CD14-positive monocyte (primary cell): Measurements from ENCODE around the gene VPS8. TPM values are rescaled to one million over a fixed set of nuclear protein-coding genes. Genes with fewer than 3 reads are reported as not detected.

Source experiments
- DNase-seq, 3 donors: peaks; one replicate each; pipeline ENCODE4 v3.0.0-alpha.2; 2011 to 2022
- H2AFZ ChIP-seq: 2 replicates; pipeline ENCODE4 v1.6.0; 2012; ENCODE audit warnings: mild to moderate bottlenecking, low read depth, low read length, inconsistent platforms; ENCODE audit not compliant: insufficient read depth, poor library complexity, severe bottlenecking
- H3K27ac ChIP-seq, 2 donors: 1 replicate in 1 of 2; 2 replicates in 1 of 2; pipeline ENCODE4 v1.5.1; 2012 to 2013; ENCODE audit warnings: low read length in 2 of 2, control low read depth in 1 of 2, inconsistent platforms in 1 of 2, low read depth in 1 of 2, mild to moderate bottlenecking in 1 of 2
- H3K27me3 ChIP-seq, 2 donors: one replicate each; pipeline versions ENCODE4 v1.6.0 to v1.6.1; 2011 to 2013; ENCODE audit warnings: low read length in 2 of 2; ENCODE audit not compliant: control insufficient read depth in 2 of 2, insufficient read depth in 2 of 2
- H3K36me3 ChIP-seq, 2 donors: replicated peaks in 1 of 2; 1 replicate in 1 of 2; 2 replicates in 1 of 2; pipeline versions ENCODE4 v1.5.1 to v1.6.1; 2012 to 2013; ENCODE audit warnings: low read length in 2 of 2, control low read depth in 1 of 2, inconsistent platforms in 1 of 2, mild to moderate bottlenecking in 1 of 2; ENCODE audit not compliant: insufficient read depth in 2 of 2, control insufficient read depth in 1 of 2
- H3K4me1 ChIP-seq, 2 donors: 1 replicate in 1 of 2; 2 replicates in 1 of 2; pipeline versions ENCODE4 v1.5.1 to v1.6.1; 2012 to 2013; ENCODE audit warnings: low read length in 2 of 2, control low read depth in 1 of 2, inconsistent platforms in 1 of 2, mild to moderate bottlenecking in 1 of 2, moderate library complexity in 1 of 2; ENCODE audit not compliant: insufficient read depth in 2 of 2, control insufficient read depth in 1 of 2
- H3K4me2 ChIP-seq: replicated peaks from 2 replicates; pipeline ENCODE3; 2012; ENCODE audit warnings: low read length, moderate library complexity, mild to moderate bottlenecking; ENCODE audit not compliant: poor library complexity, severe bottlenecking; ENCODE audit errors: extremely low read depth
- H3K4me3 ChIP-seq, 3 experiments: fragments of 200-600 bp in 1 of 3; sonication (generic) in 1 of 3; replicated peaks in 1 of 3; 1 replicate in 2 of 3; 2 replicates in 1 of 3; pipeline ENCODE4 v1.5.1; 2011 to 2013; ENCODE audit warnings: low read length in 3 of 3, mild to moderate bottlenecking in 3 of 3, control low read depth in 2 of 3, low read depth in 2 of 3, inconsistent platforms in 1 of 3, moderate library complexity in 1 of 3
- H3K79me2 ChIP-seq: 2 replicates; pipeline ENCODE4 v1.6.0; 2012; ENCODE audit warnings: mild to moderate bottlenecking, control low read depth, inconsistent platforms, low read length, moderate library complexity; ENCODE audit not compliant: insufficient read depth
- H3K9ac ChIP-seq: 2 replicates; pipeline ENCODE4 v1.6.0; 2017; ENCODE audit warnings: low read length, mild to moderate bottlenecking; ENCODE audit not compliant: insufficient read depth, poor library complexity, severe bottlenecking
- H3K9me3 ChIP-seq, 2 donors: replicated peaks in 1 of 2; 1 replicate in 1 of 2; 2 replicates in 1 of 2; pipeline versions ENCODE4 v1.5.1 to v1.6.1; 2012 to 2013; ENCODE audit warnings: low read length in 2 of 2, control low read depth in 1 of 2; ENCODE audit not compliant: control insufficient read depth in 1 of 2, insufficient read depth in 1 of 2
- H4K20me1 ChIP-seq: 2 replicates; pipeline ENCODE4 v1.6.0; 2012; ENCODE audit warnings: mild to moderate bottlenecking, low read length, control low read depth, moderate library complexity; ENCODE audit not compliant: insufficient read depth
- H3K27ac Mint-ChIP-seq, 7 donors: one replicate each; pipeline ENCODE4 v1.8.0; 2020; ENCODE audit warnings: mild to moderate bottlenecking in 7 of 7, mixed read lengths in 7 of 7, moderate library complexity in 6 of 7, inconsistent platforms in 2 of 7
- H3K27me3 Mint-ChIP-seq, 3 donors: one replicate each; pipeline ENCODE4 v1.8.0; 2021 to 2022; ENCODE audit warnings: low read depth in 3 of 3, mild to moderate bottlenecking in 3 of 3, mixed read lengths in 3 of 3, moderate library complexity in 3 of 3, inconsistent platforms in 1 of 3
- H3K36me3 Mint-ChIP-seq, 2 donors: one replicate each; pipeline ENCODE4 v1.8.0; 2020; ENCODE audit warnings: mixed read lengths in 2 of 2, inconsistent platforms in 1 of 2, mild to moderate bottlenecking in 1 of 2
- H3K4me1 Mint-ChIP-seq: one replicate; pipeline ENCODE4 v1.8.0; 2020; ENCODE audit warnings: mild to moderate bottlenecking, mixed read lengths
- H3K4me3 Mint-ChIP-seq, 2 donors: one replicate each; pipeline ENCODE4 v1.8.0; 2020; ENCODE audit warnings: mild to moderate bottlenecking in 2 of 2, mixed read lengths in 2 of 2, moderate library complexity in 1 of 2
- H3K9me3 Mint-ChIP-seq, 7 donors: one replicate each; pipeline ENCODE4 v1.8.0; 2020 to 2022; ENCODE audit warnings: mixed read lengths in 7 of 7, mild to moderate bottlenecking in 6 of 7, moderate library complexity in 6 of 7, inconsistent platforms in 2 of 7
- CTCF ChIP-seq: fragments of 200-600 bp; IDR thresholded peaks from one replicate; pipeline ENCODE4 v1.8.0; 2022; ENCODE audit warnings: antibody characterized with exemption, mild to moderate bottlenecking
- WGBS: methylation state at CpG from one replicate; pipeline ENCODE4 v1.1.5; 2013; ENCODE audit warnings: missing lambda C conversion rate; ENCODE audit not compliant: insufficient coverage; 5-methylcytosine and 5-hydroxymethylcytosine counted together
- intact Hi-C, 2 donors: fragments of 100-400 bp; cut with micrococcal nuclease; formaldehyde crosslinking; loops; one replicate each; pipeline versions ENCODE4 v1.15.0 to v1.15.1; 2023
- polyA plus RNA-seq, 3 donors: library from polyadenylated mRNA; depleted of rRNA in 1 of 3; unstranded in 2 of 3; stranded (reverse) in 1 of 3; fragments of 300-500 nt in 2 of 3; fragments of >200 nt in 1 of 3; fragmentation: Illumina TruSeq in 2 of 3; gene quantifications; 1 replicate in 2 of 3; 2 replicates in 1 of 3; pipeline ENCODE4 v1.2.3, GENCODE V29; 2012 to 2021

Gene VPS8
- polyA plus RNA-seq, 3 donors = 22.0 to 42.3 (median 29.2) TPM

- no peaks in the 10 kb centered on the region for H3K36me3 ChIP-seq
- Mint-ChIP-seq H3K27me3 (peaks cover 5 to 10% (median 6%) of the 10 kb centered on the region in 3 donors), H3K9me3 (peaks cover 0 to 2% (median 0%) of the 10 kb centered on the region in 7 donors), H3K36me3 (peaks cover 0 to 2% of the 10 kb centered on the region in 2 donors), H3K27ac (peak overlapping the region in 1 of 7 donors; percentile 46), H3K4me3 (no peak overlapping the region), H3K4me1 (peaks cover 21% of the 10 kb centered on the region)
- H3K79me2 ChIP-seq = no peaks in the 10 kb centered on the region
- no peak overlapping the region for H3K4me3 ChIP-seq
- peaks cover 15 to 25% of the 10 kb centered on the region in 2 donors for H3K4me1 ChIP-seq
- H3K27ac ChIP-seq = no peak overlapping the region
- no peaks in the 10 kb centered on the region for H3K9me3 ChIP-seq
- no peak overlapping the region for H2AFZ ChIP-seq
- H3K4me2 ChIP-seq = no peak overlapping the region
- intact Hi-C loops = loop anchor here in 1 of 2 donors (10.0 kb wide), 1 partner anchor 397 kb away; the partner anchor contains the start of gene THPO
- no peaks in the 10 kb centered on the region for H4K20me1 ChIP-seq
- no peak overlapping the region for H3K9ac ChIP-seq
- no peaks in the 10 kb centered on the region for H3K27me3 ChIP-seq
- no peak for DNase-seq
- WGBS = 92% methylated on average over 14 of the region's 20 CpGs
- TF ChIP-seq CTCF = no peak
Observed at GRCh38 chr3:184771301-184772127, 40.5 kb upstream of the VPS8 start.

GRCh38 chr3:184772667-184773272 is 39.2 kb upstream of the VPS8 start:
- Mint-ChIP-seq H3K27ac (no peak overlapping the region), H3K9me3 (peaks cover 0 to 2% (median 0%) of the 10 kb centered on the region in 7 donors), H3K4me3 (no peak overlapping the region), H3K4me1 (peaks cover 14% of the 10 kb centered on the region), H3K36me3 (peaks cover 0 to 2% of the 10 kb centered on the region in 2 donors), H3K27me3 (peaks cover 5 to 8% (median 5%) of the 10 kb centered on the region in 3 donors)
- H3K36me3 ChIP-seq = no peaks in the 10 kb centered on the region
- H3K27me3 ChIP-seq = no peaks in the 10 kb centered on the region
- no peak overlapping the region for H3K27ac ChIP-seq
- no peak overlapping the region for H3K4me3 ChIP-seq
- no peak overlapping the region for H3K9ac ChIP-seq
- no peaks in the 10 kb centered on the region for H3K9me3 ChIP-seq
- H3K4me2 ChIP-seq = no peak overlapping the region
- no peak for DNase-seq
- intact Hi-C loops = loop anchor here in 1 of 2 donors (10.0 kb wide), 1 partner anchor 398 kb away; the partner anchor contains the start of gene THPO
- no peaks in the 10 kb centered on the region for H3K79me2 ChIP-seq
- 84% methylated on average over 6 of the region's 8 CpGs for WGBS
- no peaks in the 10 kb centered on the region for H4K20me1 ChIP-seq
- no peak overlapping the region for H2AFZ ChIP-seq
- peaks cover 10 to 17% of the 10 kb centered on the region in 2 donors for H3K4me1 ChIP-seq
- no peak for TF ChIP-seq CTCF
